Loucy (cell line): ENCODE measurements around the gene AKR1B15.

ENCODE experiments used
- H2AFZ ChIP-seq: fragments of 200-600 bp; sonication (generic); 2 replicates; pipeline ENCODE4 v1.6.0; 2016; ENCODE audit warnings: antibody characterized with exemption, mild to moderate bottlenecking, low read length, moderate library complexity
- H3F3A ChIP-seq: fragments of 200-600 bp; 2 replicates; pipeline ENCODE4 v1.6.0; 2016; ENCODE audit warnings: antibody characterized with exemption, low read depth, mild to moderate bottlenecking
- H3K27me3 ChIP-seq: fragments of 200-600 bp; sonication (generic); 2 replicates; pipeline ENCODE4 v1.6.1; 2014; ENCODE audit warnings: low read length, mild to moderate bottlenecking; ENCODE audit not compliant: insufficient read depth, poor library complexity, severe bottlenecking
- H3K36me3 ChIP-seq: fragments of 200-600 bp; sonication (generic); 2 replicates; pipeline ENCODE4 v1.6.1; 2016; ENCODE audit warnings: low read length; ENCODE audit not compliant: insufficient read depth
- H3K4me1 ChIP-seq: fragments of 200-600 bp; sonication (generic); 2 replicates; pipeline ENCODE4 v1.5.1; 2014; ENCODE audit warnings: low read length, mild to moderate bottlenecking; ENCODE audit not compliant: insufficient read depth, poor library complexity, severe bottlenecking
- H3K4me2 ChIP-seq: fragments of 200-600 bp; sonication (generic); 2 replicates; pipeline ENCODE4 v1.6.0; 2014; ENCODE audit warnings: antibody characterized with exemption, low read length, low read depth, mild to moderate bottlenecking; ENCODE audit not compliant: poor library complexity, severe bottlenecking
- H3K4me3 ChIP-seq: fragments of 200-600 bp; sonication (generic); 2 replicates; pipeline ENCODE4 v1.5.1; 2014; ENCODE audit warnings: low read length, mild to moderate bottlenecking, mixed read lengths; ENCODE audit not compliant: poor library complexity, severe bottlenecking
- H3K79me2 ChIP-seq: fragments of 200-600 bp; sonication (generic); 2 replicates; pipeline ENCODE4 v1.6.1; 2014; ENCODE audit warnings: low read length; ENCODE audit not compliant: insufficient read depth
- H3K9ac ChIP-seq: fragments of 200-600 bp; sonication (generic); 2 replicates; pipeline ENCODE4 v1.6.0; 2014; ENCODE audit warnings: mild to moderate bottlenecking, low read depth, low read length, moderate library complexity; ENCODE audit not compliant: poor library complexity, severe bottlenecking
- H3K9me2 ChIP-seq: fragments of 200-600 bp; sonication (generic); replicated peaks from 2 replicates; pipeline ENCODE4 v1.6.1; 2016; ENCODE audit warnings: low read depth, low read length, mixed read lengths
- H3K9me3 ChIP-seq: fragments of 200-600 bp; sonication (generic); 2 replicates; pipeline ENCODE4 v1.6.1; 2014; ENCODE audit warnings: mild to moderate bottlenecking, antibody characterized with exemption, low read length, low read depth; ENCODE audit not compliant: insufficient read depth
- H4K20me1 ChIP-seq: fragments of 200-600 bp; sonication (generic); 2 replicates; pipeline ENCODE4 v1.6.0; 2014; ENCODE audit warnings: antibody characterized with exemption, low read length, mild to moderate bottlenecking; ENCODE audit not compliant: insufficient read depth, poor library complexity, severe bottlenecking
- EZH2phosphoT487 ChIP-seq: fragments of 200-600 bp; IDR thresholded peaks from 2 replicates; pipeline ENCODE4 v1.6.1; 2018; ENCODE audit warnings: antibody characterized with exemption, mild to moderate bottlenecking, moderate library complexity, borderline replicate concordance
- TF ChIP-seq, protein P1 (sequence below): fragments of 200-600 bp; sonication (generic); conservative IDR thresholded peaks from 2 replicates; pipeline ENCODE4 v1.5.1; 2014; ENCODE audit warnings: mild to moderate bottlenecking, antibody characterized with exemption, low read length

AKR1B15 gene

GRCh38 chr7:134547397-134548054 lies 1.4 kb upstream of the AKR1B15 start:
- H3K9me3 ChIP-seq: no peaks in the 10 kb centered on the region
- H3F3A ChIP-seq: no peaks in the 10 kb centered on the region
- H3K36me3 ChIP-seq: no peaks in the 10 kb centered on the region
- peak overlapping the region; percentile 87 for H2AFZ ChIP-seq
- no peak overlapping the region for H3K9ac ChIP-seq
- peak overlapping the region; percentile 70 for H3K4me2 ChIP-seq
- TF ChIP-seq EZH2phosphoT487: no peak
- TF ChIP-seq, protein P1, sequence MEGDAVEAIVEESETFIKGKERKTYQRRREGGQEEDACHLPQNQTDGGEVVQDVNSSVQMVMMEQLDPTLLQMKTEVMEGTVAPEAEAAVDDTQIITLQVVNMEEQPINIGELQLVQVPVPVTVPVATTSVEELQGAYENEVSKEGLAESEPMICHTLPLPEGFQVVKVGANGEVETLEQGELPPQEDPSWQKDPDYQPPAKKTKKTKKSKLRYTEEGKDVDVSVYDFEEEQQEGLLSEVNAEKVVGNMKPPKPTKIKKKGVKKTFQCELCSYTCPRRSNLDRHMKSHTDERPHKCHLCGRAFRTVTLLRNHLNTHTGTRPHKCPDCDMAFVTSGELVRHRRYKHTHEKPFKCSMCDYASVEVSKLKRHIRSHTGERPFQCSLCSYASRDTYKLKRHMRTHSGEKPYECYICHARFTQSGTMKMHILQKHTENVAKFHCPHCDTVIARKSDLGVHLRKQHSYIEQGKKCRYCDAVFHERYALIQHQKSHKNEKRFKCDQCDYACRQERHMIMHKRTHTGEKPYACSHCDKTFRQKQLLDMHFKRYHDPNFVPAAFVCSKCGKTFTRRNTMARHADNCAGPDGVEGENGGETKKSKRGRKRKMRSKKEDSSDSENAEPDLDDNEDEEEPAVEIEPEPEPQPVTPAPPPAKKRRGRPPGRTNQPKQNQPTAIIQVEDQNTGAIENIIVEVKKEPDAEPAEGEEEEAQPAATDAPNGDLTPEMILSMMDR: peak; percentile 98
- H3K4me1 ChIP-seq: peaks cover 5% of the 10 kb centered on the region
- no peaks in the 10 kb centered on the region for H3K27me3 ChIP-seq
- peak overlapping the region; percentile 64 for H3K4me3 ChIP-seq
- H3K79me2 ChIP-seq: no peaks in the 10 kb centered on the region
- no peaks in the 10 kb centered on the region for H4K20me1 ChIP-seq
- no peaks in the 10 kb centered on the region for H3K9me2 ChIP-seq

DNA sequence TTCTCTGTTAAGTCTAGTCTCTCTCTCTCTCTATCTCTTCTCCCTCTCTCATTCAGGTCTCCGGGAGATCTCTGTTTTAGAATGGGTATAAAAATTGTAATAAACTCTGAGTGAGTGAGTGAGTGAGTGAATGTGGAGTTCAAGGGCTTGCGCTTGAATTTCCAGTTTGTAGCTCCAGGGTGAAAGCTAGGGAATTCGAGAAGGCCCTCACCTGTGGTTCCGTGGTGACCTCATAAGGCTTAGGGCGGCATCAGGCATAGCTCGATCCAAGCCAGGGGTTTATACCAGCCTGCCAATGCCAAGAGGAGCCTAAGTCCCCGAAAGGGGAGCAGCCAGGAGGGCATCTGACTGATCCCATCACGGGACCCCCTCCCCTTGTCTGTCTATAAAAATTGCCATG lies 456 bp downstream of the AKR1B15 start:
- Histone ChIP-seq H4K20me1 (no peaks in the 10 kb centered on the region), H3K27me3 (no peaks in the 10 kb centered on the region), H3K4me1 (peaks cover 5% of the 10 kb centered on the region), H3F3A (no peaks in the 10 kb centered on the region), H3K9me2 (no peaks in the 10 kb centered on the region), H3K4me2 (no peak overlapping the region), H2AFZ (no peak overlapping the region), H3K9ac (no peak overlapping the region), H3K79me2 (no peaks in the 10 kb centered on the region), H3K9me3 (no peaks in the 10 kb centered on the region), H3K4me3 (no peak overlapping the region), H3K36me3 (no peaks in the 10 kb centered on the region)
- TF ChIP-seq EZH2phosphoT487: no peak
- TF ChIP-seq, protein P1: no peak

DNA sequence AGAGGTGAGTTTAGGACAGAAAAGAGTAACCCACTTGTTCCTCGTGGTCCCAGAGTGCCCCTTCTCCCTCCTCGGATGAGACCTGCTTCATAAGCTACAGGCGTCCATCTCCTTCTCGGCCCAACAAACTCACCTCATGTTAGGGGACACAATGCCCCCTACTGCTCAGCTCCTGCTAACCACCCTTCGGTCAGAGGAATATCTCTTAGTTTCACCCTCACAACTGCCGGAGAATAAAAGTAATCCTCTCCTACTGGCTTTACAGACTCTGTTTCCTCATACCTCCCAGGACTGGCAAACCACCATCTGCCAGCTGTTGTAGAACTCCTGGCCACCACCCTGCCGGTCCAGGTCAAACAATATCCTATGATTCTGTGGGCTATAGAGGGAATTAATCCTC lies 3.2 kb downstream of the AKR1B15 start:
- H3K4me2 ChIP-seq: no peak overlapping the region

More for the DNA sequence above, 3.2 kb downstream of the AKR1B15 start:
- Histone ChIP-seq H3F3A (no peaks in the 10 kb centered on the region), H4K20me1 (no peaks in the 10 kb centered on the region), H3K9me3 (no peaks in the 10 kb centered on the region), H3K36me3 (no peaks in the 10 kb centered on the region), H3K4me1 (peaks cover 5% of the 10 kb centered on the region), H3K9me2 (no peaks in the 10 kb centered on the region), H3K4me3 (no peak overlapping the region), H3K27me3 (no peaks in the 10 kb centered on the region), H3K9ac (no peak overlapping the region), H2AFZ (no peak overlapping the region), H3K79me2 (no peaks in the 10 kb centered on the region)
- TF ChIP-seq EZH2phosphoT487: no peak
- TF ChIP-seq, protein P1: peak; percentile 35
